HG03378 (cell line): ENCODE results near the gene BRINP2.

ENCODE experiments used
- ATAC-seq: cut with Tn5 transposase; IDR thresholded peaks from one replicate; pipeline ENCODE4 v1.9.1; 2021; ENCODE audit warnings: mild to moderate bottlenecking, moderate library complexity; ENCODE audit not compliant: unreplicated experiment

BRINP2 gene

GRCh38 chr1:177216587-177217202, 45.9 kb downstream of the BRINP2 start:
- no peak for ATAC-seq

- ATAC-seq, result no peak
These were observed 49.0 kb downstream of the BRINP2 start for GRCh38 chr1:177219554-177220458.

- ATAC-seq, result no peak
These were observed 52.6 kb downstream of the BRINP2 start for GRCh38 chr1:177223359-177223758.

GRCh38 chr1:177227978-177228692, 57.4 kb downstream of the BRINP2 start:
- ATAC-seq, result no peak

GRCh38 chr1:177228693-177229065, 57.9 kb downstream of the BRINP2 start:
- ATAC-seq, result no peak

GRCh38 chr1:177229781-177230180, 59.0 kb downstream of the BRINP2 start:
- ATAC-seq, result no peak

GRCh38 chr1:177230228-177231016, 59.7 kb downstream of the BRINP2 start:
- no peak for ATAC-seq

GRCh38 chr1:177235350-177235749, 64.6 kb downstream of the BRINP2 start:
- no peak for ATAC-seq

- no peak for ATAC-seq
These were observed 66.2 kb downstream of the BRINP2 start for GRCh38 chr1:177236962-177237361.

GRCh38 chr1:177238967-177239366, 68.2 kb downstream of the BRINP2 start:
- ATAC-seq, result no peak

- ATAC-seq, result no peak
These were observed 69.0 kb downstream of the BRINP2 start for GRCh38 chr1:177239792-177240191.

GRCh38 chr1:177243773-177244172, 73.0 kb downstream of the BRINP2 start:
- ATAC-seq, result no peak

GRCh38 chr1:177246710-177247580, 76.2 kb downstream of the BRINP2 start:
- ATAC-seq, result no peak

GRCh38 chr1:177247623-177248176, 76.9 kb downstream of the BRINP2 start:
- no peak for ATAC-seq

- no peak for ATAC-seq
These were observed 77.5 kb downstream of the BRINP2 start for GRCh38 chr1:177248258-177248657.

- ATAC-seq, result no peak
These were observed 78.5 kb downstream of the BRINP2 start for GRCh38 chr1:177249231-177249630.

GRCh38 chr1:177252877-177253276, 82.1 kb downstream of the BRINP2 start:
- no peak for ATAC-seq

- ATAC-seq, result no peak
These were observed 84.7 kb downstream of the BRINP2 start for GRCh38 chr1:177255411-177255810.
